HG03558 (cell line): ENCODE measurements around the gene SMURF1.
"Not testable (repeated sequence)": the region's sequence is repeated elsewhere in the genome, so short reads cannot be mapped to it uniquely, and the experiment has no call there.

Source experiments
- ATAC-seq: cut with Tn5 transposase; IDR thresholded peaks from one replicate; pipeline ENCODE4 v1.9.1; 2021; ENCODE audit warnings: moderate number of reproducible peaks; ENCODE audit not compliant: unreplicated experiment; ENCODE audit errors: extremely low read depth

Gene SMURF1

DNA sequence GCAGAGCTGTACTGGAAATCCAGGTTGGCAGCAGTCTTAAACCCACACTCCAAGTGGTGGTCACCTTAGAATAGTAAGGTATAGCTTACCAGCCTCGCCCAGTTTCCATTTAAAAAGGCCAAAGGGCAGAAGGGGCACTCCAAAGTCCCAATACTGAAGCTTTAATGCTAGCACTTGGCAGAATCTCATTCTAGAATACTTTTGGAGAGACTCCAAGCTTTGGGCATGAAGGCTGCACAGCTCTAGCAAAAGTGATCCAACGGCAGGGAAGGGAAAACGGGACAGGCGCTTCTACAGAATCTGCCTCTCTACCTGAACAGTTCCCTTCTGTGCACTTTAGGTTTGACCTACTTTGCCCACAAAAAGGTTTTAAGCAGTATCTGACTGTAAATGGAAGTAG, 19.7 kb downstream of the SMURF1 start:
- no peak for ATAC-seq

DNA sequence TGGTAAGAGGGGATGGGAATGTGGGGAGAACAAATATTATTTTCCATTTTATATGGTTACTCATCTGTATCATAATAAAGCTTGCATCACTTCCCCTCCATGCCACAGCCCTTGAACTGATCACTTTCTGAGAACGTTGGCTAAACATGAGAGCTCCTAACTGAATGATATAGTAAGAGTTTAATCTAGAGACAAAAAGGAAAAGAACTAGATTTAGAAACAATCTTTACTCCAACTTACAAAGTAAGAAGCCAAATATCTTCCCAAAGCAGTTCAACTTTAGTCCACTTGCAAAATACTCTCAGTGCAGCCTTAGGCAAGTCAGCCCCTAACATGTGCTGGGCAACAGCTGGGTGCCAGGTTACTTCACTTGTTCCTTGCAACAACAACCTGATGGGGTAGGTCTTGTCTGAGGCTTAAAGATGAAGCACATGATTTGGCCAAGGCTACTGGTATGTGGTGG, 20.3 kb downstream of the SMURF1 start:
- ATAC-seq = no peak

DNA sequence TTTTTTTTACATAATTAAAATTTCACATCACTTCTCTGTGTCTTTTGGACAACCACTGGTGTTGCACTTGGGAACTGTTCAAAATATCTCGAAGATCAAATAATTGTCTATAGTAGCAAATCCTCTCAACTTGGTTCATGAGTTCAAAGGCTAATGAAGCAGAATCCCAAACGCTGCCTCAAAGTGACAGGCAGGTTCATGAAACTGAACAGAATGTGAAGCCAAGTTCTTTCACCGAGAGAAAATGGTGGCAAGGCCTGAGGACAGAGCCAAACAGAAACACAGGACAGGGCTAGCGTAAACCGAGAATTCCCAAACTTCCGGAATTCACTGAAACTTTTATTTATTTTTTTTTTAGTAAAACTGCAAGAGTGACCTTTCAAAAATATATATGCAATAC, 21.1 kb downstream of the SMURF1 start:
- ATAC-seq = no peak

DNA sequence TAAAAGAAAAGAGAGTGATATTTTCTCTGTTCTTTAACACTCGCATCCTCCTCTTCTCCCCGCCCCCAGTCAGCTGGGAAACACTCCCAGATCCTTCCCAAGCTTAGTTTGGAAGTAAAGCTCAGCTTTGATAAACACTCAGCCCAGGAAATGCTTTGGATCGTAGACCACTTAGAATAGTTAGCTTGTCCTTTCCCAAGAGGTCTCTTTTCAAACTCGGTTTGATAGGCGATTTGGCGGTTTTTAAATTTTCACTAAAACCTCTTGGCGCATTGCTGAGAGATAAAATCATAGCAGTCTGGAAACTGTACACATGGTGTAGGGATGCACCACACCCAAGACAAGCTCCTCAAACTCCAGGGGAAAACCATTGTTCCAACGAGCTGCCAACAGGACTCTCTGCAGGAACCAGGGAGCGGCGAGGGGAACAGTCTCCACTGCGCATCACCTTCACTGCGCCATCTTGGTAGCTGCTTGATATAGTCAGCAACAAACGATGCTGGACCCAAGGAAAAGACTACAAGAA, 22.3 kb downstream of the SMURF1 start:
- no peak for ATAC-seq

DNA sequence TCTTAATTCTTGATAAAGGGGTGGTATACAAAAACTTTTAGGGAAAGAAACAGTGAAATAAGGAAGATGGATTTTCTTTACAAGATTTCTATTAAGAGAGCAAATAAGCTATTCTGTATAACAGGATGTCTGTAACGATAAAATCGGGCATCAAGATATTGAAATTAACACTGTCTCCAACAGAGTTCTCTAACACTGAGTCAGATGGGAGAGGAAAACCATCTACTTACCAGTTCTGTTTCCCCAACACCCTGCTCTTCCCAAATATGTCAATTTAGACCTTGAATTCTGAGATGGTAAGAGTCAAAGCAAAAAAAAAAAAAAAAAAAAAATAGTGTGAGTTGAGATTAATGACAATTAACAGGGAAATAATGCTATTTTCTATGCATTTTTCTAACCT, 23.0 kb downstream of the SMURF1 start:
- no peak for ATAC-seq

DNA sequence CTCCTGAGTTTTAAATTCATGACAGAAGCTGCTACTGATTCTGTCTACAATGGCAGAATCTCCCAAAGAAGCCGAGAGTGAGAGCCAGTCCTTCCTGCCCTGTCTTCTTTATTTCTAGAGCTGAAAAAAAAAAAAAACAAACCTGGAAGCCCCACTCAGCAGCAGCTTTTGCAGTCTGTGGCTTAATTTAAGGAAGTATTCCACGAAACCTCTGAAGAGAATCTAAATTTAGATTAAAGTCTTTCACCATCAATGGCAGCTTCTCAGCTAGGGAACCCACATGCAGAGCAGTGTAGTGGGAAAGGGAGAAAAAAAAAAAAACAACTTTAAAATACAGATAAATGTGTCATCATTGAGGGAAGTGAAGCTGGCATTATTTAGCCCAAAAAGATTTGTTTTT, 23.4 kb downstream of the SMURF1 start:
- no peak for ATAC-seq

DNA sequence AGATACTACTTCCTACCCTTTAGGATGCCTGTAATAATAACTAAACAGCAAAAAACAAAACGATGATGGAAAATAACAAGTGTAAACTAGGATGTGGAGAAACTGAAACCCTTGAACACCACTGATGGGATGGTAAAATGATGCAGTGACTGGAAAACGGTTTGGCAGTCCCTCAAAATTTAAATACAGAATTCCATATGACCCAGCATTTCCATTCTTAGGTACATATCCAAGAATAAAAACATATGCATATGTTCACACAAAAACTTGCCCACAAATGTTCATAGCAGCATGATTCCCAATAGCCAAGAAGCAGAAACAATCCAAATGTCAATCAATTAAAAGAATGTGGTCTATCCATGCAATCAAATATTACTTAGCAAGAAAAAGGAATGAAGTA, 25.8 kb downstream of the SMURF1 start:
- no peak for ATAC-seq

DNA sequence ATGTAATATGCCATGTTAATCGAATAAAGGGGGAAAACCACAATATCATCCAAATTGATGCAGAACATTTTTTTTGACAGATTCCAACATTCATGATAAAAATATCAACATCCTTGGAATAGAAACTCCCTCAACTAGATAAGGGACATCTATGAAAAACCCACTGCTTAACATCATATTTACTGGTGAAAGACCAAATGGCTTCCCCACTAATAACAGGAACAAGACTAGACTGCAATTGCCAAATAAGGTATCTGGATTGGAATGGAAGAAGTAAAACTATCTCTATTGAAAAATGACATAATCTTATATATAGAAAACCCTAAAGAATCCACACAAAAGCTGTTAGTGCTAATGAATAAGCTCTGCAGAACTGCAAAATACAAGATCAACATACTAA, 27.8 kb downstream of the SMURF1 start:
- ATAC-seq = no peak

DNA sequence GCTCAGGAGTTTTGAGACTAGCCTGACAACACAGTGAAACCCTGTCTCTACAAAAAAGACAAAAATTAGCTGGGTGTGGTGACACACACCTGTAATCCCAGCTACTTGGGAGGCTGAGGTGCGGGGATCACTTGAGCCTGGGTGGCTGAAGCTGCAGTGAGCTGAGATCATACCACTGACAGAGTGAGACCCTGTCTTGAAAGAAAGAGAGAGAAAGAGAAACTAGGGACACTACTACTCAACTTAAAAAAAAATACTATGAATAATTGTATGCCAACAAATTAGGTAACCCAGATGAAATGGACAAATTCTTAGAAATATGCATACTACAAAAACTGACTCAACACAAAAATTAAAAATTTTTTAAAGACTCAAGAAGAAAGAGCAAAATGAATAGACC, 28.5 kb downstream of the SMURF1 start:
- no peak for ATAC-seq

DNA sequence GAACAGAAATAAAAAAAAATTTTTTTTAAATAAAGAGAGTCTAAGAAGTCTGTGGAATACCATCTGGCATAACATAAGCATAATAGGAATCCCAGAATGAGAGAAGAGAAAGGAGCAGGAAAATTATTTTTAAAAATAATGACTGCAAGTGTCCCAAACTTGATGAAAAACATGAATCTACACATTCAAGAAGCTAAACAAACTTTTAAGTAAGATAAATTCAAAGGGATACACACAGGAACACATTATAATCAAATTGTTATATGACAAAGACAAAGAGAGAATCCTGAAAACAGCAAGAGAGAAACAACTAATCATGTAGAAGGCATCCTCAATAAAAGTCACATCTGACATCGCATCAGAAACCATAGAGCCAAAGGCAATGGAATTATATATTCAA, 30.9 kb downstream of the SMURF1 start:
- no peak for ATAC-seq

DNA sequence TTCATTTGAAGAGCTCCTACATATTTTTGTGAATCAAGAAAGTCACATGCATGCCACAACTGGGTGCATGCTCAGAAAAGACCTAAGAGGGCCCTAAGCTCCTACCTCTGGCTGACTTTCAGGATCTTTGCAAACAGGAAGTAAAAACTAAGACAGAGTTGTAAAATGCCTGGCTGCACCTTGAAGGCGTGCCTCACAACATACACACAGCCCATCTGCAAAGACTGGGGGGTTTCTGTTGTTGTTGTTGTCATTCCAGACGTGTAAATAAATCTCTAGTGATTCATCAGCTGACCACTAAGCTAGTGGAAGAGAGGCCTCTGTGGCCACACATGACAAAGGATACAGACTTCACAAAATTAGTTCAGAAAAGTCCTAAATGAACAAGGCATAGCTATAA, 31.8 kb downstream of the SMURF1 start:
- no peak for ATAC-seq

DNA sequence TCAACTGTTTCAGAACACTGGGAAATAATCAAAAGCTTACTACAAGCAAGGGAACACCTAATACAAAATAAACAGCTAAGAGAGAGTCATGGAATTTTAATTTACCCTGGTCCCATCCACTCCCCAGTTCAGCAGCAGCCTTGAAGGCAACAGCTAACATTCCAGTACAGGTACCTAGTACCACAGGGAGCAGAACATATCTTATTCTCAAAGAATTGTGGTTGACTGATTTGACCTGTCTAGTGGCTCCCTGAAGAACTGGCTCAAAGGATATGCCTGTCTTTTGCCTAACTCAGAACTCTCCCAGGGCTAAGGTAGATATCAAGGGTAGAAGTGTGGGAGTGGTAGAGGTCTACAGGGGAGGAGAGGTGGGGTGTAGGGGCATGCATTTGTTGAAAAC, 32.3 kb downstream of the SMURF1 start:
- no peak for ATAC-seq

DNA sequence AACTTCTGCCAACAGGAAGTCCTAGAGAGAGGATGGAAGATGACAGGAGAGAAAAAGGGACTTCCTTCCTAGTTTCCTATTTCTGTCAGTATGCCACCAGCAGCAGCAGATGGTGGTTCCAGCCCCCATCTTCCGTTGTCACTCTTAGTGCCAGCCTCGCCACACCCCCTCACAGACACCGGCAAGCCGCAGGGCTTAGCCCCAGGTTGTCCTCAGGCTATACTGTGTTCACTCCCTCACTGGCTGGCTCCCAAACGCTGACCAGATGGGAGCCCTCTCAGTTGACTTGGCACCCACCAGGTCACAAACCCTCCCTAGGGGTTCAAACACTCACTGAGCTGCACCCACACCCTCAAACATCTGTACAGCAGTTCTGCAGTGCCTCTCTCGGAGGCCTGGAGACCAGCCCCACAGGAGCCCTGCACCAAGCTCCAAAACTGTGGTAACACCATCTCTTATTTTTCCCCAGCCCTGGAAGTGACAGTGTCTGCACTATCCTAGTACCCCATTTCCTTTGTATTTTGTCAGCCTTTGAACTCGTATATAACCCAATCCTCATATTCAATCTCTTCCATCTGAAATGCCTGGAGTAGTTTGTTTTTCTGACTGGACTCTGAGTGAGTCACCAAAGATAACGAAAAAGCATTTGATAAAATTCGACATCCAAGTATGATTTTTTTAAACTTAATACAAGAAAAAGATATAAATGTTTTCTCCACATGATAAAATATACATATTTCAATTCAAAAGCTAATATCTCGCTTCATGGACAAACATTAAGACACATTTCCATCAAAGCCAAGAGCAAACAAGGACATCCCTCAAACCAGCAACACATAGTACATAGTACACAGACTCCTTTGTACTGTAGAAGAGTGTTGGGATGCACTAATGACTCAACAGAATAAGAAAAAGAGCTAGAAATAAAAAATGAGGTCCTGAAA, 34.5 kb downstream of the SMURF1 start:
- ATAC-seq = no peak

DNA sequence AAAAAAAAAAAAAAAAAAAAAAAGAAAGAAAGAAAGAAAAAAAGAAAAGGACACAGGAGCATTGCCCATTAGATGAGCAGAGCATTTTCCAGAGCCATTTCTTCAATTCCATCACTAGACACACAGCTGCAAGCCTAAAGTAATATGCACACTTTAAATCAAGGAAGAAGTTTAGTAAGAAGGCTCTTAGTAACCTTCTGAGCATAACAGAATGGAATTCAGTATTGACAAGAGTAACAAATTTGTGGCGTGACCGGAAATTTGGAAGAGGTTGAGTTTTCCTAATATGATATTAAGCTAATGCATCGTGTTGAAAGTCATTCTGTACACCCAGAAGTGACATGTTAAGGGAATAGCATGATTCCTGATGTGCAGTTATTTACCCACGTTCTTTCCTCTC, 35.3 kb downstream of the SMURF1 start:
- no peak for ATAC-seq

DNA sequence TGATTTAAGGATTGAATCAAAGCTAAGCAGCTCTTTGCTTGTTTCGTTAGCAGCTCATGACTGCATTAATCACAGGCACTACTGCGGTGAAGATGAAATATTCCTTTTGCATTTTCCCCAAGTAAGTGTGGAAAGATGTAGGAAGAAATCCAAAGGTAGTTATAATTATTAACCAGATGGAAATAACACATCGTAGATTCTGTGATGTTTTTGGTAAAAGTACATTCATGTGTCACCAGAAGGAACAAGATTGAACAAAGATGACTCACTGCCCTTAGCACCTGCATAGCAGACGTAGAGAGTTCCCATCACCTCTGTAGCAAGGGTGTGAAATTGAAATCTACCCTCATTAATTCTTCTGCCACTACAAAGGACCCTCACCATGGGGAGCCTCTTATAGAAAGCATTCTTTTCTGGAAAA, 37.1 kb downstream of the SMURF1 start:
- no peak for ATAC-seq

DNA sequence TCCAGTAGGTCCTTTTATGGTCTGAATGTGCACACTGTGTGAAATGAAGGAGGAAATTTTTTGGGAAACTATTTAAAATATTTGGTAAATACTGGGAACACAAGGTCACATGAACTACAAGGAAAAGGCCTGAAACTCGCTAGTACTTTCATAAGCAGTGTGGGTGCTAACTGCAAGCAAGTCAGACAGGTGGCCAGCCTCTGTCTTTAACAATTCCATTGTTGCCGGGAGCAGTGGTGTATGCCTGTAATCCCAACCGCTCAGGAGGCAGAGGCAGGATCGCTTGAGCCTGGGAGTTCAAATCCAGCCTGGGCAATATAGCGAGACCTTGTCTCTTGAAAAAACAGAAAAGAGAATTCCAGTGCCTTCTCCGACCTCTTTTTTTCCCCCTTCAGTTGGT, 37.5 kb downstream of the SMURF1 start:
- no peak for ATAC-seq

DNA sequence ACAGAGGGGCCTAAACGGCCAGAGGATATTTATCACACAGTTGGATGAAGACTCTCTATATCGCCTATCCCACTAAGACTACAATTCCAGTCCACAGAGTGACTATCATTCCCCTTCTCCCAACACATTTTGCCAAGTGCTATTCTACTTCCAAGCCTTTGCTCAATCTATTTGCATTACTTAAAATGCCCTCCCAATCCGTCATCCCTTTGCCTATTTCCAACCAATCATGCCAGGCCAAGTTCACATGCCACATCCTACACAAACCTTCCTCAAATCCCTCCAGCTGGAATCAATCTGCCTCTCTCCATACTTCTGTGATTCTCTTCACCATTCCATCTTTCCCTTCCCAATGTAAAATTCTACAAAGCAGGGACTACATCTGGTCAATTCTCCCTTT, 38.2 kb downstream of the SMURF1 start:
- no peak for ATAC-seq

DNA sequence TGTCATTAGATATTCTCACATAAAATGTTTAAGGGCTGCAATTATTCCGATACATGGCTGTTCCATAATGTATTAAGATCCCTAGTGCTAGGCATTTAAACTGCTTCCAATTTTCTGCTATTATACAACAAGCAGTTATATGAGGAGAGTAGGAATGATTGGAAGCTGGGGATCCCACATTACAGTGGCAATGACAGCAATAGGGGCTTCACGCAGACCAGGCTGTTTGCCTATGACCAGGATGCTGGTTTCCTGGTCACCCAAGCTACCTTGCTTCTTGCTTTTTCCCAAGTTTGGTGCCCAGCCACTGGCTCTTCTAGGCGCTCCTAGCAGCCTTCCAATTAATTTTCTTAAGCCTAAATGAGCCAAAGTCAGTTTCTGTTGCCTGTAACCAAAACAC, 39.3 kb downstream of the SMURF1 start:
- no peak for ATAC-seq

DNA sequence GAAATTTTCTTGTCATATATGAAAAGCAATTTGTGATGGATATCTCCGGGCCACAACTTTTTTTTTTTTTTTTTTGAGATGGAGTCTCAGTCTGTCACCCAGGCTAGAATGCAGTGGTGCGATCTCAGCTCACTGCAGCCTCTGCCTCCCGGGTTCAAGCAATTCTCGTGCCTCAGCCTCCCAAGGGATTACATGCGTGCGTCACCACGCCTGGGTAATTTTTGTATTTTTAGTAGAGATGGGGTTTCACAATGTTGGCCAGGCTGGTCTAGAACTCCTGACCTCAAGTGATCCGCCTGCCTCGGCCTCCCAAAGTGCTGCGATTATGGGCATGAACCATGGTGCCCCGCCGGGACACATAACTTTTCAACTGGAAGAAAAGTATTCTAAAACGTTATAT, 40.1 kb downstream of the SMURF1 start:
- ATAC-seq = not testable (repeated sequence)

DNA sequence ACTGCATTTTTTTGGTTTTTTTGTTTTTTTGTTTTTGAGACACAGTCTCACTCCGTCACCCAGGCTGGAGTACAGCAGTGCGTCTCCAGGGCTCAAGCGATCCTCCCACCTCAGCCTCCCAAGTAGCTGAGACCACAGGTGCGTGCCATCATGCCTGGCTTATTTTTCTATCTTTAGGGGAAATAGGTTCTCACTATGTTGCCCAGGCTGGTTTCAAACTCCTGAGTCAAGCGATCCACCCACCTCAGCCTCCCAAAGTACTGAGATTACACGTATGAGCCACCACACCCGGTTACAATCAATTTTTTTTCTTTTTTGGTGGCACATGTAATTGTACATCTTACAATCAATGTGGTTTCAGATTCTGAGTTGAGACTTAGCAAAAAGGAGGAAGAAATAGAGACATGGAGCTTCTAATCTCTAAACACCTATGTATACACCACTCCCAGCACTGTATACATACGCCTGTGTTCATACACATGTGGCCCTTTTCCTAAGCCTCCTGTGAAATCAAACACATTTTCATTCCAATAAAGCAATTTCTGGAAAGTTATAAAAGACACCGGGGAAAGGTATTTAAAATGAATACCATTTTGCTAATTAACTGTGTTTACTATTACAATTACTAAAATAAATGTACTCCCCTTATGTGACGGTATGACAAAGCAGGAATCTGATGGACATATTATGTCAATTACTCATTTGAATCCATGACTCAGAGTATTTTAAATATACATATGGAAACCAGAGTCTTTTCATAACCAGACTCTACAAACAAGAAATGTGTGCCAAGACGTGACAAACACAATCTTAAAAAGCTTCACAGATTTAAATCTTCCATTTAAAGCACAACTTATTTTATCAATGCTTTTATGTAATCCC, 40.9 kb downstream of the SMURF1 start:
- ATAC-seq = no peak

DNA sequence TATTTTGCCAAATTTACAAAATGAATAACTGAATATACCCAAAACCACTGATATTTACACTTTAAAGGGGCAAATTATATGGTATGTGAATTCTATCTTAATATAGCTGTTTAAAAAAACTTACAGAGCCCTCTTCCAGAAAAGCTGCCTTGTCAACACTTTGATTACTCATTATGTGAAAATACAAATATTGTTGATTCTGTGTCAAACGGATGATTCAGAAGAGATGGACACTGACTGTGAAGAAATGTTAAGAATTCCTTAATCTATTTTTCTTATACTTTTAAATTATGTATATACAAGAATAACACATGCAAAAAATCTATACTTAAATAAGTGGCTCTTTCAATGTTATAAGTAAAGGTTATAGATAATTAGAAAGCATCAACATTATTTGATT, 41.5 kb downstream of the SMURF1 start:
- ATAC-seq = no peak
